Upper lobe of right lung (tissue), 1 donor: ENCODE measurements around the gene CILP2. TPM values are rescaled to one million over a fixed set of nuclear protein-coding genes. Genes with fewer than 3 reads are reported as not detected.

Experiments used
- ATAC-seq: fragments of 200-7000 bp; cut with Tn5 transposase; one replicate; pipeline ENCODE4 v1.9.1; 2020; ENCODE audit warnings: mild to moderate bottlenecking, moderate library complexity
- DNase-seq: peaks from one replicate; pipeline ENCODE4 v3.0.0-alpha.2; 2020
- H3K27ac ChIP-seq: fragments of 200-600 bp; one replicate; pipeline ENCODE4 v1.8.0; 2022
- H3K27me3 ChIP-seq: fragments of 200-600 bp; one replicate; pipeline ENCODE4 v1.8.0; 2022; ENCODE audit warnings: mild to moderate bottlenecking
- H3K36me3 ChIP-seq: fragments of 200-600 bp; one replicate; pipeline ENCODE4 v1.8.0; 2022
- H3K4me1 ChIP-seq: fragments of 200-600 bp; one replicate; pipeline ENCODE4 v1.8.0; 2022
- H3K4me3 ChIP-seq: fragments of 200-600 bp; one replicate; pipeline ENCODE4 v1.8.0; 2022; ENCODE audit warnings: mild to moderate bottlenecking
- H3K9me3 ChIP-seq: fragments of 200-600 bp; one replicate; pipeline ENCODE4 v1.8.0; 2022
- CTCF ChIP-seq: fragments of 200-600 bp; IDR thresholded peaks from one replicate; pipeline ENCODE4 v1.8.0; 2022; ENCODE audit warnings: antibody characterized with exemption
- intact Hi-C: fragments of 100-400 bp; cut with DNase I; formaldehyde crosslinking; loops from one replicate; pipeline ENCODE4 v1.11.0; 2022
- total RNA-seq: library from RNA; stranded (reverse); fragmentation: NEBNext Ultra II Directional; extraction: Animal tissue kit (Norgen Biotek cat#: 25700); gene quantifications from one replicate; pipeline ENCODE4 v1.2.1, GENCODE V29; 2021
- donor health status: DM: no; HTN: yes; CAD: no; lungs with severe emphysema.

Gene CILP2
- total RNA-seq, 1 donor from 2014 or later, result 0.41 TPM

DNA sequence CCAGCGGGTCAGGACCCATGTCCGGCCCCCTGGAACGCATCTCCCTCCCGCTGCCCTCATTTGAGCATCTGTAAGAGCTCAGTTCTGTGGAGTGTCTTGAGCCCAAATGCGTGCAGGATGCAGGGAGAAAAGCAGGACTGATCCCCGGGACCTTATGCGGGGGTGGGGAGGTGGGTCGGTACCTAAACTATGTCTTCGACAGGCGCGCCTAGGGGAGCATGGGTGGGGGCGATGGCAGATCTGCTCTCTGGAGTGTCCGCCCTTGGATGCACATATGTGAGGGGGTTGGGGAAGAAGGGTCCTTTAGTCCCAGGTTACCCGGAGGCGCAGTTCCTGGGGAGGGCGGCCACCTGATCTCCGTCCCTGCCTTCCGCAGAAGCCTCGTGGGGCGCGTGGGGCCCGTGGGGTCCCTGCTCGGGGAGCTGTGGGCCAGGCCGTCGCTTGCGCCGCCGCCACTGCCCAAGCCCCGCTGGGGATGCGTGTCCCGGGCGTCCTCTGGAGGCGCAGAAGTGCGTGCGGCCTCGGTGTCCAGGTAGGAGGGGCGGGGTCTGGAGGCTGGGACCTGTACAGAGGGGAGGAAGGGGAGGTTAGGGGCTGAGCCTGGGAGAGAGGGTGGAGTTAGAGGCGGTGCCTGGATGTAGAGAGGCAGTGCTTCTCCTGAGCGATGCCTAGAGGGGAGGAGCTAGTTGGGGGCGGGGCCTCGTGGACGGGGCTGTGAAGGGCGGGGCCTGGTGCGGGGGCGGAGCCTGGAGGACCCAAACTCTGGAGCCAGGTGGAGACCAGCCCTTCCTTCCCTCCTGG is 2.9 kb downstream of the CILP2 start:
- H3K27ac ChIP-seq, result no peak overlapping the region
- peak; percentile 76 for DNase-seq
- no peak for TF ChIP-seq CTCF
- no peaks in the 10 kb centered on the region for H3K9me3 ChIP-seq
- H3K27me3 ChIP-seq, result peaks cover 52% of the 10 kb centered on the region
- peak; percentile 48 for ATAC-seq
- no peaks in the 10 kb centered on the region for H3K36me3 ChIP-seq
- H3K4me3 ChIP-seq, result peak overlapping the region; percentile 19
- intact Hi-C loops, result no loop called here
- peaks cover 11% of the 10 kb centered on the region for H3K4me1 ChIP-seq

GRCh38 chr19:19541616-19542015 is 3.6 kb downstream of the CILP2 start:
- H3K4me3 ChIP-seq, result no peak overlapping the region
- no peaks in the 10 kb centered on the region for H3K9me3 ChIP-seq
- peaks cover 52% of the 10 kb centered on the region for H3K27me3 ChIP-seq
- H3K4me1 ChIP-seq, result peaks cover 11% of the 10 kb centered on the region
- no peak for TF ChIP-seq CTCF
- intact Hi-C loops, result no loop called here
- no peaks in the 10 kb centered on the region for H3K36me3 ChIP-seq
- H3K27ac ChIP-seq, result no peak overlapping the region
- DNase-seq (no peak), ATAC-seq (no peak)

DNA sequence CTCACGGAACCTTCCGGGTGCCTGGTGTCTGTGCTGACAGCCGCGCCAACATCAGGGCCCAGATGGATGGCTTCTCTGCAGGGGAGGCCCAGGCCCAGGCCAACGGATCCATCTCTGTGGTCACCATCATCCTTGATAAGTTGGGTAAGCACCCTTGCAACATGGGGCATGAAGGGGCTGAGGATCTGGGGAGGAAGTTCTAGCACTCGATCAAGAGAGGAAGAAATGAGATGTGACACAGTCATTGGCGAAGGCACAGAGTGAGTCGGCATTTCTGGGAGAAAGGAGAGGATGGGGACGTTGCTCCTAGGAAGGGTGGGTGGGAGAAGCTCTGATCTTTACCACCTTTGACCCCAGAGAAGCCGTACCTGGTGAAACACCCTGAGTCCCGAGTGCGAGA is 4.4 kb downstream of the CILP2 start:
- Histone ChIP-seq H3K4me3 (no peak overlapping the region), H3K36me3 (no peaks in the 10 kb centered on the region), H3K27ac (no peak overlapping the region), H3K27me3 (peaks cover 52% of the 10 kb centered on the region), H3K9me3 (no peaks in the 10 kb centered on the region), H3K4me1 (peaks cover 11% of the 10 kb centered on the region)
- TF ChIP-seq CTCF, result no peak
- no peak for ATAC-seq
- DNase-seq, result no peak
- intact Hi-C loops, result no loop called here

GRCh38 chr19:19543101-19543500 is 5.0 kb downstream of the CILP2 start:
- Histone ChIP-seq H3K27me3 (peaks cover 47% of the 10 kb centered on the region), H3K9me3 (no peaks in the 10 kb centered on the region), H3K4me3 (no peak overlapping the region), H3K27ac (no peak overlapping the region), H3K36me3 (no peaks in the 10 kb centered on the region), H3K4me1 (peaks cover 8% of the 10 kb centered on the region)
- no peak for TF ChIP-seq CTCF
- intact Hi-C loops, result no loop called here
- ATAC-seq (no peak), DNase-seq (no peak)

GRCh38 chr19:19543640-19544039 is 5.6 kb downstream of the CILP2 start:
- intact Hi-C loops, result no loop called here
- H3K27me3 ChIP-seq, result peaks cover 44% of the 10 kb centered on the region
- no peaks in the 10 kb centered on the region for H3K36me3 ChIP-seq
- ATAC-seq, result no peak
- H3K9me3 ChIP-seq, result no peaks in the 10 kb centered on the region
- H3K4me3 ChIP-seq, result no peak overlapping the region
- DNase-seq, result no peak
- no peak for TF ChIP-seq CTCF
- peaks cover 2% of the 10 kb centered on the region for H3K4me1 ChIP-seq
- H3K27ac ChIP-seq, result no peak overlapping the region
